Panc1 (cell line): ENCODE measurements around the gene MBOAT1. TPM values are rescaled to one million over a fixed set of nuclear protein-coding genes. Genes with fewer than 3 reads are reported as not detected.

ENCODE experiments used
- ATAC-seq: fragments of 200-7000 bp; cut with Tn5 transposase; 2 replicates; pipeline ENCODE4 v1.9.1; 2020; ENCODE audit warnings: mild to moderate bottlenecking, moderate library complexity
- BruUV-seq: library from RNA; stranded (reverse); fragments of 400-500 nt; replicated peaks from 2 replicates; lab custom pipeline; 2021; lab: Mats Ljungman, UMichigan
- CTCF ChIA-PET: fragments of 300-600 bp; sonication (Branson Sonifier 250); formaldehyde crosslinking; loops from one replicate; lab custom pipeline; 2022; ENCODE audit warnings: antibody characterized with exemption; lab: Charles Lee
- POLR2A ChIA-PET: fragments of 300-600 bp; sonication (Branson Sonifier 250); formaldehyde crosslinking; loops from one replicate; lab custom pipeline; 2022; ENCODE audit warnings: antibody characterized with exemption; lab: Charles Lee
- DNase-seq: peaks from one replicate; pipeline ENCODE4 v3.0.0-alpha.2; 2010; ENCODE audit warnings: low read depth, low spot score
- H3K27ac ChIP-seq: 2 replicates; pipeline ENCODE4 v1.5.1; 2011; ENCODE audit warnings: mild to moderate bottlenecking, low read length, inconsistent platforms
- H3K27me3 ChIP-seq: fragments of 200-500 bp; sonication (Bioruptor generic); 2 replicates; pipeline ENCODE4 v1.6.0; 2014; ENCODE audit warnings: low read length, inconsistent platforms; ENCODE audit not compliant: control insufficient read depth, insufficient read depth
- H3K36me3 ChIP-seq: fragments of 200-500 bp; sonication (Bioruptor generic); 2 replicates; pipeline ENCODE4 v1.5.1; 2014; ENCODE audit warnings: inconsistent platforms, mild to moderate bottlenecking, low read length, moderate library complexity; ENCODE audit not compliant: control insufficient read depth, insufficient read depth
- H3K4me1 ChIP-seq: 2 replicates; pipeline ENCODE4 v1.5.1; 2011; ENCODE audit warnings: inconsistent platforms, mild to moderate bottlenecking, low read length, moderate library complexity; ENCODE audit not compliant: control insufficient read depth, insufficient read depth
- H3K4me3 ChIP-seq, 2 experiments: 2 replicates each; pipeline ENCODE4 v1.5.1; 2011 to 2012; ENCODE audit warnings: low read depth in 2 of 2, low read length in 2 of 2, mild to moderate bottlenecking in 2 of 2, inconsistent platforms in 1 of 2, moderate library complexity in 1 of 2
- H3K9me3 ChIP-seq: fragments of 200-500 bp; sonication (Bioruptor generic); 2 replicates; pipeline ENCODE4 v1.5.1; 2014; ENCODE audit warnings: low read depth, mild to moderate bottlenecking, inconsistent platforms, low read length, moderate library complexity; ENCODE audit not compliant: control insufficient read depth, insufficient read depth
- CTCF ChIP-seq: fragments of 450-650 bp; IDR thresholded peaks from 2 replicates; pipeline ENCODE4 v1.5.1; 2017; ENCODE audit warnings: mild to moderate bottlenecking
- POLR2AphosphoS5 ChIP-seq: IDR thresholded peaks from 2 replicates; pipeline ENCODE4 v1.6.1; 2012; ENCODE audit warnings: mild to moderate bottlenecking, low read depth, low read length, moderate library complexity
- REST ChIP-seq, 2 experiments: IDR thresholded peaks; 2 replicates each; pipeline ENCODE4 v1.6.1; 2011 to 2012; ENCODE audit warnings: low read depth in 2 of 2, control low read depth in 1 of 2, low read length in 1 of 2, mild to moderate bottlenecking in 1 of 2, moderate library complexity in 1 of 2; ENCODE audit not compliant: insufficient read depth in 1 of 2
- SIN3A ChIP-seq: IDR thresholded peaks from 2 replicates; pipeline ENCODE4 v1.6.1; 2012; ENCODE audit warnings: low read depth, mild to moderate bottlenecking, low read length, moderate library complexity, borderline replicate concordance; ENCODE audit not compliant: insufficient read depth
- TCF7L2 ChIP-seq: IDR thresholded peaks from 2 replicates; pipeline ENCODE4 v1.6.1; 2011; ENCODE audit warnings: mild to moderate bottlenecking, low read depth, low read length, inconsistent platforms
- in situ Hi-C: cut with HindIII; loops from 2 replicates; pipeline ENCODE4 v1.10.0; 2016; ENCODE audit warnings: low sequenced_read_pairs, low pct_unique_long_range_greater_than_20kb
- intact Hi-C: fragments of 100-400 bp; cut with micrococcal nuclease; formaldehyde crosslinking; loops from one replicate; pipeline ENCODE4 v1.10.0; 2022; ENCODE audit not compliant: unreplicated experiment
- total RNA-seq: library from RNA; stranded (reverse); gene quantifications from one replicate; pipeline ENCODE4 v1.2.1, GENCODE V29; 2021; ENCODE audit not compliant: unreplicated experiment

Gene MBOAT1
- total RNA-seq, 1 experiment from 2014 or later, result 15.1 TPM

GRCh38 chr6:20202324-20202658, 10.0 kb downstream of the MBOAT1 start:
- DNase-seq, result no peak

GRCh38 chr6:20200761-20201630, 11.3 kb downstream of the MBOAT1 start:
- TF ChIP-seq REST (IDR thresholded peaks at IDR 0.05; ENCODE audit: insufficient read depth in 1 of 2, low read depth in 2 of 2, low read length in 1 of 2), result no peak
- no peak for TF ChIP-seq POLR2AphosphoS5
- TF ChIP-seq CTCF, result no peak
- TF ChIP-seq SIN3A, result no peak
- TF ChIP-seq TCF7L2, result no peak
- Histone ChIP-seq H3K36me3 (no peaks in the 10 kb centered on the region), H3K4me3 (no peak overlapping the region), H3K27me3 (no peaks in the 10 kb centered on the region), H3K4me1 (peaks cover 58% of the 10 kb centered on the region), H3K9me3 (no peaks in the 10 kb centered on the region), H3K27ac (peak overlapping the region; percentile 85)
- no peak for ATAC-seq
- ChIA-PET POLR2A (no interaction called here), CTCF (interaction anchor here (0.6 kb wide), 1 partner anchor 46 kb away, joined by 5 read pairs; no protein-coding TSS in a partner anchor)
- no peak for DNase-seq
- in situ Hi-C loops, result no loop called here
- intact Hi-C loops, result no loop called here
- BruUV-seq, result no TSS peak

More at GRCh38 chr6:20202324-20202658, 10.0 kb downstream of the MBOAT1 start:
- ChIA-PET CTCF (no interaction called here), POLR2A (interaction anchor here (0.6 kb wide), 1 partner anchor 730 kb away, joined by 3 read pairs; no protein-coding TSS in a partner anchor)
- Histone ChIP-seq H3K36me3 (no peaks in the 10 kb centered on the region), H3K27me3 (no peaks in the 10 kb centered on the region), H3K9me3 (no peaks in the 10 kb centered on the region), H3K4me1 (peaks cover 60% of the 10 kb centered on the region), H3K27ac (peak overlapping the region; percentile 85), H3K4me3 (no peak overlapping the region)
- BruUV-seq, result no TSS peak
- ATAC-seq, result no peak
- in situ Hi-C loops, result no loop called here
- intact Hi-C loops, result no loop called here
- no peak for TF ChIP-seq CTCF
- TF ChIP-seq TCF7L2, result peak; percentile 12; the same call in 1 of the 2 replicates
